ENCODE data around the gene PDE2A. TPM values are rescaled to one million over a fixed set of nuclear protein-coding genes. Genes with fewer than 3 reads are reported as not detected.

PDE2A gene
- total RNA-seq, 6 donors from 2014 or later = 4.7 to 46.1 (median 16.7) TPM

GRCh38 chr11:72633068-72633467 is 41.2 kb downstream of the PDE2A start:
- Histone ChIP-seq H3K4me3 (no peak overlapping the region), H3K4me1 (peaks cover 0 to 11% (median 5%) of the 10 kb centered on the region in 4 donors), H3K27me3 (peaks cover 0 to 2% (median 0%) of the 10 kb centered on the region in 4 donors), H3K9me3 (no peaks in the 10 kb centered on the region), H3K27ac (peak overlapping the region in 1 of 4 donors; percentile 19), H3K36me3 (no peaks in the 10 kb centered on the region)
- TF ChIP-seq CTCF (IDR thresholded peaks at IDR 0.05) (no peak), POLR2AphosphoS5 (IDR thresholded peaks at IDR 0.05) (no peak), POLR2A (IDR thresholded peaks at IDR 0.05) (no peak), EP300 (IDR thresholded peaks at IDR 0.05) (no peak)
- WGBS, 2 donors = 54% methylated on average over 4 of the region's 4 CpGs; no CpG with 5 or more reads in 1 of the 2 donors
- no peak for DNase-seq
- no peak for ATAC-seq (ENCODE audit: low FRiP score in 2 of 2)

GRCh38 chr11:72631806-72632731 is 42.2 kb downstream of the PDE2A start:
- Histone ChIP-seq H3K9me3 (no peaks in the 10 kb centered on the region), H3K4me1 (peaks cover 0 to 15% (median 5%) of the 10 kb centered on the region in 4 donors), H3K4me3 (no peak overlapping the region), H3K27me3 (no peaks in the 10 kb centered on the region), H3K36me3 (no peaks in the 10 kb centered on the region), H3K27ac (peak overlapping the region in 1 of 4 donors; percentile 19)
- DNase-seq = no peak
- WGBS, 2 donors = 81 to 85% methylated on average over 14 to 18 of the region's 18 CpGs
- no peak for TF ChIP-seq CTCF (IDR thresholded peaks at IDR 0.05)
- TF ChIP-seq EP300 (IDR thresholded peaks at IDR 0.05) = no peak
- TF ChIP-seq POLR2A (IDR thresholded peaks at IDR 0.05) = no peak
- TF ChIP-seq POLR2AphosphoS5 (IDR thresholded peaks at IDR 0.05) = no peak
- ATAC-seq (ENCODE audit: low FRiP score in 2 of 2) = no peak

- Histone ChIP-seq H3K27ac (no peak overlapping the region), H3K36me3 (no peaks in the 10 kb centered on the region), H3K4me1 (peaks cover 17 to 31% (median 21%) of the 10 kb centered on the region in 4 donors), H3K9me3 (no peaks in the 10 kb centered on the region), H3K4me3 (no peak overlapping the region), H3K27me3 (no peaks in the 10 kb centered on the region)
- no peak for ATAC-seq (ENCODE audit: low FRiP score in 2 of 2)
- TF ChIP-seq EP300 (IDR thresholded peaks at IDR 0.05) = no peak
- TF ChIP-seq POLR2A (IDR thresholded peaks at IDR 0.05) = no peak
- TF ChIP-seq POLR2AphosphoS5 (IDR thresholded peaks at IDR 0.05) = no peak
- no peak for TF ChIP-seq CTCF (IDR thresholded peaks at IDR 0.05)
- 76 to 79% methylated on average over 16 of the region's 16 CpGs for WGBS, 2 donors
- DNase-seq = no peak
Observed at GRCh38 chr11:72630104-72630852, 43.9 kb downstream of the PDE2A start.

GRCh38 chr11:72629266-72629665 is 45.0 kb downstream of the PDE2A start:
- H3K4me1 ChIP-seq = peaks cover 22 to 33% (median 26%) of the 10 kb centered on the region in 4 donors
- H3K4me3 ChIP-seq = no peak overlapping the region
- DNase-seq = no peak
- H3K27me3 ChIP-seq = no peaks in the 10 kb centered on the region
- H3K36me3 ChIP-seq = no peaks in the 10 kb centered on the region
- WGBS, 2 donors = 81 to 83% methylated on average over 1 to 5 of the region's 5 CpGs
- no peak for ATAC-seq (ENCODE audit: low FRiP score in 2 of 2)
- no peaks in the 10 kb centered on the region for H3K9me3 ChIP-seq
- TF ChIP-seq POLR2AphosphoS5 (IDR thresholded peaks at IDR 0.05) = no peak
- no peak for TF ChIP-seq POLR2A (IDR thresholded peaks at IDR 0.05)
- no peak for TF ChIP-seq CTCF (IDR thresholded peaks at IDR 0.05)
- H3K27ac ChIP-seq = peak overlapping the region in 3 of 4 donors; percentile 22 to 32 (median 27)

Data from upper lobe of left lung (tissue), 6 donors.